NT2/D1 (cell line): ENCODE data around the gene FFAR1.

Source experiments
- DNase-seq: peaks from one replicate; pipeline ENCODE4 v3.0.0-alpha.2; 2011; ENCODE audit warnings: low read depth, low spot score
- H3K27me3 ChIP-seq: 2 replicates; pipeline ENCODE4 v1.6.0; 2011; ENCODE audit warnings: mild to moderate bottlenecking; ENCODE audit not compliant: insufficient read length, insufficient read depth
- H3K36me3 ChIP-seq: 2 replicates; pipeline ENCODE4 v1.6.1; 2011; ENCODE audit warnings: mild to moderate bottlenecking, low read length, mixed read lengths; ENCODE audit not compliant: insufficient read depth, insufficient read length
- H3K4me1 ChIP-seq: 2 replicates; pipeline ENCODE4 v1.5.1; 2011; ENCODE audit not compliant: insufficient read depth, insufficient read length
- H3K4me3 ChIP-seq: 2 replicates; pipeline ENCODE4 v1.5.1; 2011; ENCODE audit warnings: low read depth; ENCODE audit not compliant: insufficient read length
- H3K9ac ChIP-seq: 2 replicates; pipeline ENCODE4 v1.6.0; 2011; ENCODE audit warnings: low read depth; ENCODE audit not compliant: insufficient read length
- H3K9me3 ChIP-seq: 2 replicates; pipeline ENCODE4 v1.5.1; 2011; ENCODE audit warnings: mild to moderate bottlenecking, low read length; ENCODE audit not compliant: insufficient read depth
- SUZ12 ChIP-seq: IDR thresholded peaks from 2 replicates; pipeline ENCODE4 v1.6.1; 2011; ENCODE audit not compliant: insufficient read length, insufficient read depth; ENCODE audit errors: extremely low read depth
- YY1 ChIP-seq: IDR thresholded peaks from 2 replicates; pipeline ENCODE4 v1.6.1; 2011; ENCODE audit not compliant: insufficient read length, insufficient read depth
- ZNF274 ChIP-seq: IDR thresholded peaks from 2 replicates; pipeline ENCODE4 v1.6.1; 2011; ENCODE audit warnings: mild to moderate bottlenecking, low read depth, low read length

Gene FFAR1

DNA sequence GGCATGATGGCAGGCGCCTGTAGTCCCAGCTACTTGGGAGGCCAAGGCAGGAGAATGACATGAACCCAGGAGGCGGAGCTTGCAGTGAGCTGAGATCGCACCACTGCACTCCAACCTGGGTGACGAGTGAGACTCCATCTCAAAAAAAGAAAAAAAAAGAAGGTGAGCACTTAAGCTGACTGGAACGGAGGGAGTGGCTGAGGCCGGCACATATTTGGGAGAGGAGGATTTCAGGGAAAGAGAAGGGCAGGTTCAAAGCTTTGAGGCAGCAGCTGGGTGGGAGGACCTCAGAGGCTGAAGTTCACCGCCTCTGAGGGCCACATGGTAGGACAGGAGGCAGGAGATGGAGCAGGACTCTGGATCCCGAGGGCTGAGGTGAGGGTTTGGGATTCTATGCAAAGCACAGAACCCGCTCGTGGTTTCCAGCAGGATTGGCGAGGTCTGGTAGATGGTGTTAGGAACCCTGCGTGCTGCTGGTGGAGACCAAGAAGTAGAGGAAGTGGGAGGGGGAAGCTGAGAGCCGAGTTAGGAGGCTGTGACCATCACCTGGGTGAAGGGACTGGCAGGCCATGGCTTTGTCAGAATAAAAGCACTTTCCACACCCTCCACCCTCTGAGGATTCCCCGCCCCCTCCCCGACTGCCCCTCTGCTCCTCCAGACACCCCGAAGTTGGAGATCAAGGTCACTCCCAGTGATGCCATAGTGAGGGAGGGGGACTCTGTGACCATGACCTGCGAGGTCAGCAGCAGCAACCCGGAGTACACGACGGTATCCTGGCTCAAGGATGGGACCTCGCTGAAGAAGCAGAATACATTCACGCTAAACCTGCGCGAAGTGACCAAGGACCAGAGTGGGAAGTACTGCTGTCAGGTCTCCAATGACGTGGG is 10.4 kb upstream of the FFAR1 start:
- Histone ChIP-seq H3K9ac (no peak overlapping the region), H3K4me1 (no peaks in the 10 kb centered on the region), H3K27me3 (no peaks in the 10 kb centered on the region), H3K36me3 (no peaks in the 10 kb centered on the region), H3K4me3 (no peak overlapping the region), H3K9me3 (no peaks in the 10 kb centered on the region)
- TF ChIP-seq YY1 (no peak), SUZ12 (no peak), ZNF274 (no peak)
- DNase-seq = no peak

- Histone ChIP-seq H3K9me3 (no peaks in the 10 kb centered on the region), H3K4me1 (no peaks in the 10 kb centered on the region), H3K36me3 (no peaks in the 10 kb centered on the region), H3K27me3 (no peaks in the 10 kb centered on the region), H3K9ac (no peak overlapping the region), H3K4me3 (no peak overlapping the region)
- DNase-seq = no peak
- TF ChIP-seq YY1 = no peak
- TF ChIP-seq ZNF274 = no peak
- TF ChIP-seq SUZ12 = no peak
Measured at GRCh38 chr19:35337984-35338296, 9.8 kb upstream of the FFAR1 start.

GRCh38 chr19:35340431-35340830 is 7.3 kb upstream of the FFAR1 start:
- Histone ChIP-seq H3K27me3 (no peaks in the 10 kb centered on the region), H3K9ac (no peak overlapping the region), H3K9me3 (no peaks in the 10 kb centered on the region), H3K4me3 (no peak overlapping the region), H3K36me3 (no peaks in the 10 kb centered on the region), H3K4me1 (peaks cover 4% of the 10 kb centered on the region)
- TF ChIP-seq ZNF274 (no peak), SUZ12 (no peak), YY1 (no peak)
- no peak for DNase-seq

DNA sequence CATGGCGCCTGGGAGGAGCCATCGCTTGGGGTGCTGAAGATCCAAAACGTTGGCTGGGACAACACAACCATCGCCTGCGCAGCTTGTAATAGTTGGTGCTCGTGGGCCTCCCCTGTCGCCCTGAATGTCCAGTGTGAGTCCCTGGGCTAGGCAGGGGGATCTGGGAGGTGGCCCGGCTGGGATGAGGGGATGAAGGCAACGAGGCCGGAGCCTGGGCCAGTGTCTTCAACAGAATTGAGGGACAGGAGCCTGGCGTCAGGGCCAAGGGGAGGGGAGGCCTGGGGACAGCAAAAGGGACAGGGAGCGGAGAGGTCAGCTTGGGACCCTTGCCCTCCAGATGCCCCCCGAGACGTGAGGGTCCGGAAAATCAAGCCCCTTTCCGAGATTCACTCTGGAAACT is 6.7 kb upstream of the FFAR1 start:
- Histone ChIP-seq H3K4me1 (peaks cover 6% of the 10 kb centered on the region), H3K9ac (no peak overlapping the region), H3K27me3 (no peaks in the 10 kb centered on the region), H3K36me3 (no peaks in the 10 kb centered on the region), H3K9me3 (no peaks in the 10 kb centered on the region), H3K4me3 (no peak overlapping the region)
- TF ChIP-seq YY1 (no peak), ZNF274 (no peak), SUZ12 (no peak)
- DNase-seq = no peak

DNA sequence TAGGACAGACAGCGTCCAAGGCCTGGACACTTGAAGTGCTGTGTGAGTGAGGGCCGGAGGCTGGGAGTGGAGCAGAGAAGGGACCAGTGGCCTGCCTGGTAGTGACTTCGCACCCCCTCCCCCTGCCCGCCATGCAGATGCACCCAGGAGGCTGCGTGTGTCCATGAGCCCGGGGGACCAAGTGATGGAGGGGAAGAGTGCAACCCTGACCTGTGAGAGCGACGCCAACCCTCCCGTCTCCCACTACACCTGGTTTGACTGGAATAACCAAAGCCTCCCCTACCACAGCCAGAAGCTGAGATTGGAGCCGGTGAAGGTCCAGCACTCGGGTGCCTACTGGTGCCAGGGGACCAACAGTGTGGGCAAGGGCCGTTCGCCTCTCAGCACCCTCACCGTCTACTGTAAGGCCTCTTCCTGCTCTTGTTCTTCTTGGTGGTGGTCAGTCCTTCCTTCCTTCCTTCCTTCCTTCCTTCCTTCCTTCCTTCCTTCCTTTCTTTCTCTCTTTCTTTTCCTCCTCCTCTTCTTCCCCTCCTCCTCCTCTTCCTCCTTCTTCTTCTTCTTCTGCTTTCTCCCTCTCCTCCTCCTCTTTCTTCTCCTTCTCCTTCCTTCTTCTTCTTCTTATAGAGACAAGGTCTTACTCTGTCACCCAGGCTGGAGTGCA is 6.0 kb upstream of the FFAR1 start:
- no peaks in the 10 kb centered on the region for H3K27me3 ChIP-seq
- no peak for TF ChIP-seq YY1
- TF ChIP-seq SUZ12 = no peak
- TF ChIP-seq ZNF274 = no peak
- no peak for DNase-seq
- H3K9ac ChIP-seq = no peak overlapping the region
- H3K36me3 ChIP-seq = no peaks in the 10 kb centered on the region
- H3K9me3 ChIP-seq = no peaks in the 10 kb centered on the region
- H3K4me1 ChIP-seq = peaks cover 6% of the 10 kb centered on the region
- H3K4me3 ChIP-seq = no peak overlapping the region

DNA sequence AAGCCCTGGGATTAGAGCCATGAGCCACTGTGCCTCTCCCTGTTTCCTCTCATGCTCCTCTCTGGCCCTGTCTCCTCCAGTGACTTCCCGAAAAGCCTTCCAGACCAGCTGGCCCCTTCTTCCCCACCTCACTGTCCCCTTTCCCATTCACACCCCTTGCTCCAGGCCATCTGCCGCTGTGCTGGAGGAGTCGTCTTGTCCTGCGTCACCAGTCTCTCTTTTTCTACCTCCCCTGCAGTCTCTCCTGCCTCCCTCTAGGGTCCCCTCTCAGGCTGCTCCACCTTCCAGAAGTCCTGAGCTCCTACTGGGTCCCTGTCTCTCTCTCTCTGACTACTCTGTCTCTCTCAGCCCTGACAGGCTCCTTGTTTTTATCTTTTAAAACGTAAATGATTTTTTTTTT is 5.3 kb upstream of the FFAR1 start:
- H3K27me3 ChIP-seq = no peaks in the 10 kb centered on the region
- no peaks in the 10 kb centered on the region for H3K9me3 ChIP-seq
- peaks cover 6% of the 10 kb centered on the region for H3K4me1 ChIP-seq
- H3K4me3 ChIP-seq = no peak overlapping the region
- no peak overlapping the region for H3K9ac ChIP-seq
- no peak for DNase-seq
- TF ChIP-seq SUZ12 = no peak
- no peak for TF ChIP-seq YY1
- no peak for TF ChIP-seq ZNF274
- no peaks in the 10 kb centered on the region for H3K36me3 ChIP-seq

- TF ChIP-seq YY1 (no peak), ZNF274 (no peak), SUZ12 (no peak)
- Histone ChIP-seq H3K27me3 (peaks cover 6% of the 10 kb centered on the region), H3K4me3 (no peak overlapping the region), H3K9me3 (no peaks in the 10 kb centered on the region), H3K36me3 (no peaks in the 10 kb centered on the region), H3K4me1 (peaks cover 6% of the 10 kb centered on the region), H3K9ac (no peak overlapping the region)
- DNase-seq = no peak
Measured at GRCh38 chr19:35344511-35345031, 3.1 kb upstream of the FFAR1 start.
